Thoracic aorta (tissue), 2 donors: Measurements from ENCODE around the gene PERM1. TPM values are rescaled to one million over a fixed set of nuclear protein-coding genes. Genes with fewer than 3 reads are reported as not detected.

Source experiments
- ATAC-seq: fragments of 150-250 bp; one replicate; pipeline ENCODE4 v1.8.0; 2017; ENCODE audit warnings: low read depth; ENCODE audit not compliant: insufficient number of reproducible peaks, low FRiP score
- DNase-seq: peaks from one replicate; pipeline ENCODE4 v3.0.0-alpha.2; 2020; ENCODE audit warnings: low spot score
- H3K27ac ChIP-seq, 2 donors: fragments of 200-600 bp; sonication (generic); 1 replicate in 1 of 2; 2 replicates in 1 of 2; pipeline ENCODE4 v1.5.1; 2016; ENCODE audit warnings: mild to moderate bottlenecking in 2 of 2, moderate library complexity in 2 of 2
- H3K27me3 ChIP-seq: fragments of 200-600 bp; sonication (generic); replicated peaks from 2 replicates; pipeline ENCODE4 v1.6.0; 2016; ENCODE audit warnings: mild to moderate bottlenecking; ENCODE audit not compliant: insufficient read depth
- H3K36me3 ChIP-seq: fragments of 200-600 bp; sonication (generic); one replicate; pipeline ENCODE4 v1.5.1; 2016
- H3K4me1 ChIP-seq, 2 donors: fragments of 200-600 bp; sonication (generic); 1 replicate in 1 of 2; 2 replicates in 1 of 2; pipeline versions ENCODE4 v1.5.1 to v1.6.0; 2016; ENCODE audit warnings: low read depth in 2 of 2, mild to moderate bottlenecking in 1 of 2; ENCODE audit not compliant: control insufficient read depth in 1 of 2
- H3K4me3 ChIP-seq: fragments of 200-600 bp; sonication (generic); 2 replicates; pipeline ENCODE4 v1.5.1; 2016; ENCODE audit warnings: mild to moderate bottlenecking
- H3K9me3 ChIP-seq: fragments of 200-600 bp; sonication (generic); 2 replicates; pipeline ENCODE4 v1.5.1; 2016
- total RNA-seq, 2 donors: library from RNA; depleted of rRNA; stranded (reverse); fragments of >200 nt; gene quantifications; one replicate each; pipeline versions ENCODE4 v1.1.0 to v1.2.3, GENCODE V29; 2016
- TF ChIP-seq, protein P1 (sequence below): fragments of 200-600 bp; sonication (generic); IDR thresholded peaks from one replicate; pipeline ENCODE4 v1.5.1; 2019; ENCODE audit warnings: antibody characterized with exemption

The PERM1 gene
- total RNA-seq, 2 donors from 2014 or later: 0.54 to 0.99 TPM

DNA sequence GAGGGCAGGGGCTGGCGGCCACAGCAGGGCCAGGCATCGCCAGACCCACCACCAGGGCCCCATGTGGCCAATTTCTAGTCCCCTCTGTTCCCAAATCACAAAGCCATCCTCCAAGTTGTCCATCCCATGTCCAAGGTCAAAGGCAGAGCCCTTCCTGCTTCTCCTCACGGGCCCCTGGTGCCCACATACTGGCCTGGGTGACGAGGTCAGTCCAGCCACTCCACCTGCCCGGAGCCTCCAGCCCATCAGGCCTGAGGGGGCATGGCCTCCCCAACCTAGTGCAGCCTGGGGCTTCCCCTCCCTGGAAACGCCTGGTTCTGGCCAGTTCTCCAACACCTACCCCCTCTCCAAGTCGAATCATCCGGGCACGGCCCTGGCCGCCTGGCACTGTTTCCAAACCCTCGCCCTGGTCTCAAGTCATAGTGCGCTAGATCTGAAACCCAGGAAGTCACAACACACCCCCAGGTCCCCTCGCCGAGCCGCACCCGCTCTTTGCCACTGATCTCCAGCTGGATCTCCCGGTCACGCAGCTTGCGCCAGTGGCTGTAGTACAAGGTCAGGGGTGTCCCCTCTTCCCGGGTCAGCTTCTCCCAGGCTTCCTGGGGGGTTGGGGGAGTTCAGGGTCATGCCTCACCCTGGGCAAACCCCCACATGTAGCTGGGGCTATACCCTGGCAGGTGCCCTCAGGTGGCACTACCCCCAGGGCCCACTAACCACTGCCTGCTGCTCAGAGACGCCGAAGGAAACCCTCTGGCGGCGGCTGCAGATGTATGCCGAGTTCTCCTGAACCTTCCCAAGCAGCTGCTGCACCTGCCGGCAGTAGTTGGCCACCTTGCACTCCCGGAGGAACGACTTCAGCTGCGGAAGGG lies 36.0 kb downstream of the PERM1 start:
- Histone ChIP-seq H3K27me3 (peaks cover 6% of the 10 kb centered on the region), H3K4me1 (peaks cover 12 to 18% of the 10 kb centered on the region in 2 donors), H3K27ac (no peak overlapping the region), H3K9me3 (no peaks in the 10 kb centered on the region), H3K36me3 (peaks cover 47% of the 10 kb centered on the region), H3K4me3 (no peak overlapping the region)
- TF ChIP-seq, protein P1, sequence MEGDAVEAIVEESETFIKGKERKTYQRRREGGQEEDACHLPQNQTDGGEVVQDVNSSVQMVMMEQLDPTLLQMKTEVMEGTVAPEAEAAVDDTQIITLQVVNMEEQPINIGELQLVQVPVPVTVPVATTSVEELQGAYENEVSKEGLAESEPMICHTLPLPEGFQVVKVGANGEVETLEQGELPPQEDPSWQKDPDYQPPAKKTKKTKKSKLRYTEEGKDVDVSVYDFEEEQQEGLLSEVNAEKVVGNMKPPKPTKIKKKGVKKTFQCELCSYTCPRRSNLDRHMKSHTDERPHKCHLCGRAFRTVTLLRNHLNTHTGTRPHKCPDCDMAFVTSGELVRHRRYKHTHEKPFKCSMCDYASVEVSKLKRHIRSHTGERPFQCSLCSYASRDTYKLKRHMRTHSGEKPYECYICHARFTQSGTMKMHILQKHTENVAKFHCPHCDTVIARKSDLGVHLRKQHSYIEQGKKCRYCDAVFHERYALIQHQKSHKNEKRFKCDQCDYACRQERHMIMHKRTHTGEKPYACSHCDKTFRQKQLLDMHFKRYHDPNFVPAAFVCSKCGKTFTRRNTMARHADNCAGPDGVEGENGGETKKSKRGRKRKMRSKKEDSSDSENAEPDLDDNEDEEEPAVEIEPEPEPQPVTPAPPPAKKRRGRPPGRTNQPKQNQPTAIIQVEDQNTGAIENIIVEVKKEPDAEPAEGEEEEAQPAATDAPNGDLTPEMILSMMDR: no peak
- no peak for DNase-seq
- no peak for ATAC-seq

DNA sequence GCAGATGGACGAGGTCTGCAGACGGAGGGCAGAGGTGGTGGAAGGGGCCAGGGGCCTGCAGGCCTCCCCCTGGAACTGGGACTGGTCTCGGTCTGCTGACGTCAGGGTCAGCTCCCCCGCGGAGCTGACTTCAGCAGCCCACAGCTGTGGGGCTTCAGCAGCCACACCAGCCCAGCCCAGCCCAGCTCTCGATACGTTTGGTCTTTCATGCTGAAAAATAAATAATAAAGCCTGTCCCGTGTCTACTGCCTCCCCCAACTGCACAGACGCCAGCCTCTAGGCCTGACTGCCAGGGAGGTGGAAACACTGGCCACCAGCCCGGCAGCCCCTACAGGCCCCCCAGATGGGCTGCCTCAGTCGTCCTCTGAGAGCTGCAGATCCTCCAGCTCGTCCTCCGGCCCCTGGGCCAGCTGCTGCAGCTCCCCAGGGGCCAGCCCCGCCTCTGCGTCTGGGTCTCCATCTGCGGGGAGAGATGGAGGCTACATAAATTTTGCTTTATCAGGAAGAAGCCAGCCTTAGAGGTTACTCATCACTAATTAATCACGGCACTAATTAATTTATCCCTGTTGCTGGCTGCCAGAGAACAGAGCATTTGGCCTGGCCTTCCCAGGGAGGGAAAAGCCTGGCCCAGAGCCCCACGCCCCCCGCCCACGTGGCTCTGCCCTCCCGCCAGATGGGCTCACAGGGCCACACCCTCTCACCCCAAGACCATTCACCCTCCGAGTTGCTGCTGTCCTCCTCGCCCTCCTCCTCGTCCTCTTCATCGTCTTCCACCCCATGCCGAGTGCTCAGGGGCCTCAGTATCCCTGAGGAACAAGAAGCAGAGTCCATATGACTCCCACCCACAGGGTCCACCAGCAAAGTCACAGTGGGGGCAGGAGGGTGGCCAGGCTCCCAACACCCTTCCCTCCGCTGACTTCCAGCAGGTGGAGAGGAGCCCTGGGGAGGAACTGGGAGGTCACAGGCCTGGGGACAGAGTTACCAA lies 37.3 kb downstream of the PERM1 start:
- peaks cover 22 to 31% of the 10 kb centered on the region in 2 donors for H3K4me1 ChIP-seq
- H3K27me3 ChIP-seq: peaks cover 6% of the 10 kb centered on the region
- ATAC-seq (no peak), DNase-seq (no peak)
- no peak overlapping the region for H3K27ac ChIP-seq
- TF ChIP-seq, protein P1: no peak
- peaks cover 39% of the 10 kb centered on the region for H3K36me3 ChIP-seq
- no peaks in the 10 kb centered on the region for H3K9me3 ChIP-seq
- no peak overlapping the region for H3K4me3 ChIP-seq

DNA sequence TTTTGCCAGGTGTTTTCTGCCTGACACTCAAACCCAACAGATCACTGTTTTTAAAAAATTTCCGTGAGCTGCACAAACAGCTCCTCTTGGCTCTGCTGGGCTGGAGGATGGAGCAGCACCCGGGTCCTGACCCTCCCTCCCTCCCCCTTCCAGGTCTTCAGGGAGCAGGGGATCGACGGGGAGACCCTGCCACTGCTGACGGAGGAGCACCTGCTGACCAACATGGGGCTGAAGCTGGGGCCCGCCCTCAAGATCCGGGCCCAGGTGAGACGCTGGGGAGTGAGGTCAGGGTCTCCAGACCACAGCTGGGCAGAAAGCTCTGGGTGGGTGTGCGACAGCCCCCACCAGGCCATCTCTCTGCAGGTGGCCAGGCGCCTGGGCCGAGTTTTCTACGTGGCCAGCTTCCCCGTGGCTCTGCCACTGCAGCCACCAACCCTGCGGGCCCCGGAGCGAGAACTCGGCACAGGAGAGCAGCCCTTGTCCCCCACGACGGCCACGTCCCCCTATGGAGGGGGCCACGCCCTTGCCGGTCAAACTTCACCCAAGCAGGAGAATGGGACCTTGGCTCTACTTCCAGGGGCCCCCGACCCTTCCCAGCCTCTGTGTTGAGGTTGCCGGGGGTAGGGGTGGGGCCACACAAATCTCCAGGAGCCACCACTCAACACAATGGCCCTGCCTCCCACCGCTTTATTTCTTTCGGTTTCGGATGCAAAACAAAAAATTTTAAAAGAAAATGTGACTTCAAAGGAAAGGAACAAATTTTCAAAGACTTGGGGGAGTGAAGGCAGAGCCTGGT lies 38.1 kb downstream of the PERM1 start:
- Histone ChIP-seq H3K4me3 (no peak overlapping the region), H3K4me1 (peaks cover 22 to 34% of the 10 kb centered on the region in 2 donors), H3K9me3 (no peaks in the 10 kb centered on the region), H3K27ac (no peak overlapping the region), H3K36me3 (peaks cover 30% of the 10 kb centered on the region), H3K27me3 (peaks cover 6% of the 10 kb centered on the region)
- TF ChIP-seq, protein P1: no peak
- ATAC-seq (no peak), DNase-seq (no peak)

DNA sequence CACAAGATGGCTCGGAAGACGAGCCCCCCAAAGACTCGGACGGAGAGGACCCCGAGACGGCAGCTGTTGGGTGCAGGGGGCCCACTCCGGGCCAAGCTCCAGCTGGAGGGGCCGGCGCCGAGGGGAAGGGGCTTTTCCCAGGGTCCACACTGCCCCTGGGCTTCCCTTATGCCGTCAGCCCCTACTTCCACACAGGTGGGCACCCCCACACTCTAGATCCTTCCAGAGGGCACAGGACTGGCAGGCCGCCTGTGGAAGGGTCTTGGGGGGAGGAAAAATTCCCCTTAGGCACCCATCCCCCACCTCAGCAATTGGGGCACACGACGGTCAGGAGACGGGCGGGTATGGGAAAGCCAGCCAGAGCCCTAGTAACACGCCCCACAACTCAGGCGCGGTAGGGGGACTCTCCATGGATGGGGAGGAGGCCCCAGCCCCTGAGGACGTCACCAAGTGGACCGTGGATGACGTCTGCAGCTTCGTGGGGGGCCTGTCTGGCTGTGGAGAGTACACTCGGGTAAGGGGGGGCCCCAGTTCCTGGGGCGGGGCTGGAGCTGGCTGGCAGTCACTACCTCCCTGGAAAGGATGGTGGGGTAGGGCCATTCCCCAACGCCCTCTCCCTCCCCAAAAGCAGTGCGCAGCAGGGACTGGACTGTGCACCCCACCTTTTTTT lies 38.9 kb downstream of the PERM1 start:
- peak overlapping the region; percentile 66 for H3K4me3 ChIP-seq
- H3K4me1 ChIP-seq: peaks cover 22 to 34% of the 10 kb centered on the region in 2 donors
- H3K27ac ChIP-seq: no peak overlapping the region
- TF ChIP-seq, protein P1: no peak
- DNase-seq (no peak), ATAC-seq (no peak)
- peaks cover 24% of the 10 kb centered on the region for H3K36me3 ChIP-seq
- no peaks in the 10 kb centered on the region for H3K9me3 ChIP-seq
- H3K27me3 ChIP-seq: peaks cover 6% of the 10 kb centered on the region
